ENCODE data around the gene TPD52L2.

Gene TPD52L2

GRCh38 chr20:63881451-63882226 lies 16.6 kb downstream of the TPD52L2 start:
- no peak for DNase-seq

DNA sequence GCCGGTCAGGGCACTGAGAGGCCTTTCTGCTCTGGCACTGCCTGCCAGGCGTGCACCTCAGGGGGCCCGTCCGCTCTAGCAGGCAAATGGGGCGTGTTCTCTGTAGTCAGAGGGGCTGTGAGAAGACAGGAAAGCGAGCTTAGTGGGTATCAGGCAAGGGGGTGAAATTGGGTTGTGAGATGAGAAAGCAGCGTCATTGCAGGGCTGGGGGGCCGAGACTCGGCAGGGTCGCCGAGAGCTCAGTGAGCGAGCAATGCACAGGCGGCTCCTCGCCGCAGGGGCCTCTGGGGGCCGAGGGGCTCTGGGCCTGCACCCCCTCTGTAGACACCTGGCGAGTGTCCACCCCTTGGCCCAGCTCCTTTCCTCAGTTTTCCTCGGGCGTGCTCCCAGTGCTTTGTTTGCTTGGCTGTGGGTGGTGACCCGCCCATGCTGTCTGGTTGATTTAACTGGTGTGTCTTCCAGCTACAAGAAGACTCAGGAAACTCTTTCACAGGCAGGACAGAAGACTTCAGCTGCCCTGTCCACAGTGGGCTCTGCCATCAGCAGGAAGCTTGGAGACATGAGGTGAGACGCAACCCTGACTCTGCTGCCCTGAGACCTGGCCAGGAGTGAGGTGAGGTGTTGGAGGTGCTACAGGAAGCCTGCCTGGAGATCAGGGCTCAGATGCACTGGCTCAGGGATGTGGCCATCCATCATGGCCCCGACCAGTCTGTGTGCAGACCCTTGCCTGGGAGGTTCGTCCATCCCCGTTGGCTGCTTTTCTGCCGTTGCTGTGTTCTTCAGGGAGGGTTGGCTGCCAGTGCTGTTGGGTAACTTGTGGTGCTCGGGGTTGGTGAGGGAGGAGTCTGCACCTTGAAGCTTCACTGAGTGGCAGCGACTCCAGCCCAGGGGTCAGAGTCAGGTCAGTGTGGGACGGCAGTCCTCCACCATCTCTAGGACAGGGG lies 17.5 kb downstream of the TPD52L2 start:
- DNase-seq, result no peak

- DNase-seq, result no peak
Measured at GRCh38 chr20:63883201-63883593, 18.1 kb downstream of the TPD52L2 start.

- DNase-seq, result no peak
Measured at GRCh38 chr20:63884506-63885263, 19.6 kb downstream of the TPD52L2 start.

GRCh38 chr20:63885264-63886053 lies 20.4 kb downstream of the TPD52L2 start:
- DNase-seq, result no peak

DNA sequence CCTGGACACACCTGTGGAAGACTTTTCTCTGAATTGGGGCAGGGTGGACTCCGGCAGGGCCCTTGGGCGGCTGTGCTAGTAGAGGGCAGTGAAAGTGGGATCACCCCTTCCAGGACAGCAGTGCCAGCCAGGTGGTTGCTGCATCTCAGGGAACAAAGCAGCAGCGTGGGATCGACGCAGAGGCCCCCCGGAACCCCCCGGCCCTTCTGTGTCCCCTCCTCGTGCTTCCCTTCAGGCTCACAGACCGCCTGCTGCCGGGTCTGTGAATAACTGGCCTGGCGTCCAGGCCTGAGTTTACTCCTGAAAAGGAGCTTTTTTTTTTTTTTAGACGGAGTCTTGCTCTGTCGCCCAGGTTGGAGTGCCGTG lies 21.0 kb downstream of the TPD52L2 start:
- DNase-seq, result no peak

DNA sequence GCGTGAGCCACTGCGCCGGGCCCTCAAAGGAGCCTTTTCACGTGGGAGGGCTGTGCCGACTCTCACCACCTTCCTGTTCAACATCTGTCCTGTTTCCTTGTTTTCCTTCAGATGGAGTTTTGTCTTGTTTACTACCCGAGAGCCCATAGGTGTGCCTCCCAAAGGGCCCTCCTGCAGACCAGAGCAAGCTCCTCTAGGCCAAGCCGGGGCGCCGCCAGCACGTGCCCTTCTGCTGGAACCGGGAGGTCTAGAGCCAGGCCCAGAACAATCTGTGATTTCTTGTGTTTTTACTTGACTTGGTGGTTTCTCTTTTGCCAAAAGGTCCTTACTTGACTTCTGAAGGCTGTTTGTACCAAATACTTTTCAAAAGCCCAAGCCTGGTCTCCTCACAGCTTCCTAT lies 21.9 kb downstream of the TPD52L2 start:
- no peak for DNase-seq

DNA sequence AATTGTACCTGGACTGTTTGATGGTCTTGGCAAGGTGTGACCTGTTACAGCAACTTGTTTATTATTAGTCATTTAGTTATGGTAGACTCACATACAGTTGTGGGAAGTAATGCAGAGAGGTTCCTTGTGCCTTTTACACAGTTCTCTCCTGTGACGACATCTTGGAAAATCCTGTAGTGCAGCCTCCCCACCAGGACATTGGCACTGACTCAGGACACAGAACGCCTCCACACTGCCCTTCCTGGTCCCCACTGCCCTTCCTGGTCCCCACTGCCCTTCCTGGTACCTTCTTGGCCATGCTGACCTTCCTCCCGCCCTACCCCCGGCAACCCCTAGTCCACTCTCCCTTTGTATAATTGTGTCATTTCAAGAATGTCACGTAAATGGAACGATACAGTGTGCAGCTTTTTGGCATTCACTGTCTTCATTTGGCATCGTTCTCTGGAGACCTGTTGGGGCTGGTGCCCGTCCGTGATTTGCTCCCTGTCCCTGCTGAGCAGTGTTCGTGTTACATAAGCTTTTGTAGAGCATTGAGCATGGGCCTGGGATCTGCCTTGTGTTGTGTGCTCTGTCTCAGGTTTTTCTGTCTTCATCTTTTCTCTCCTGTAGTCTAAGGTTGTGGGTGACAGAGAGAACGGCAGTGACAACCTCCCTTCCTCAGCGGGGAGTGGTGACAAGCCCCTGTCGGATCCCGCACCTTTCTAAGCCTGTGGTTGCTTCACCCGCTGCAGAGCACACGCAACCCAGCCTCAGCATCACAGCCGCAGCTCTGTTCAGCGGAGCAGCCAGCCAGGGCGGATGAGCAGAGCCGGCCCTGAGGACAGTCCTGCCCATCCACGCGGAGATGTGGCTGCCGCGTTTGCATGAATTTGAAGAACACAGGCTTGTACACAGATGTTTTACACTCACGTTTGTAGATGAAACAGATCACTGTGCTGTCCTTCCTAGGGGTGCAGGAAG lies 24.5 kb downstream of the TPD52L2 start:
- DNase-seq, result no peak

- DNase-seq, result no peak
Measured at GRCh38 chr20:63890201-63890576, 25.1 kb downstream of the TPD52L2 start.

DNA sequence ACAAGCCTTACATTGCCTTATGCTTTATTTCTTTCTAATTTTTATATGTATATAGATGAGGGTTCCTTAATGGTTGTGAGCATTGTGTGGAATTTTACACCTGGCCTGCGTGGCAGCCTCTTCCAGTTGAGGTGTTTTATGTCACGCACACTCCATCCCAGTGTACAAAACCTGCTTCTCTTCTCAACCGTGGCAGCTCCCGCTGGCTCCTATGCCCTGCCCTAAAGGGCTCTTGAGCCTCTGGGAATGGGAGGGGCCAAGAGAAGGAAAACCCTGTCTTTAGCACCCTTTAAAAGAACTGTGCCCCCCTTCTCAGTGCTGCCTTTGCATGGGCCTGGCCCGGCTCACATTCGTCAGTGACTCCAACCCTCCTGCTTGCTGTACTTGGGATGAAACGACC lies 25.5 kb downstream of the TPD52L2 start:
- DNase-seq, result no peak

- DNase-seq, result no peak
Measured at GRCh38 chr20:63891061-63892002, 26.3 kb downstream of the TPD52L2 start.

- DNase-seq, result no peak
Measured at GRCh38 chr20:63892402-63892801, 27.3 kb downstream of the TPD52L2 start.

DNA sequence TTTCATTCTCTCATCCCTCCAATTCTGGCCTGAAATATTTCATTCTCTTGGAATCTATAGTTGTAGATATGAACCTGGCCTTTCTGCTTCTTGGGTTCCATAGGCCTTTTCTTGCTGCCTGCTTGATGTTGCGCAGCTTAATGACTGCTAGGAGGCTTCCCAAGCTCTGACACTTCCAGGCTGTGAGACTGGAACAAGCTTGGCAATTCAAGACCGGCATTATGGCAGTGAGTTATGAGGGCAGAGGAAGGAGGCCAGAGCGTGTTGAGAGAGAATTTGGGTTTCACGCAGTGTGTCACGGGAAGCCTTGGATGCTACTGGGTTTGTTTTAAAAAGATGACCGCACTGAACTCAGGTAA lies 28.9 kb downstream of the TPD52L2 start:
- no peak for DNase-seq

- DNase-seq, result peak; percentile 95 to 96
Measured at GRCh38 chr20:63894358-63895201, 29.5 kb downstream of the TPD52L2 start, which contains the start of gene DNAJC5. Gene DNAJC5, plus strand, starts transcription at chr20:63895126. Its CDS starts 33,220 bp downstream, at chr20:63928346.

DNA sequence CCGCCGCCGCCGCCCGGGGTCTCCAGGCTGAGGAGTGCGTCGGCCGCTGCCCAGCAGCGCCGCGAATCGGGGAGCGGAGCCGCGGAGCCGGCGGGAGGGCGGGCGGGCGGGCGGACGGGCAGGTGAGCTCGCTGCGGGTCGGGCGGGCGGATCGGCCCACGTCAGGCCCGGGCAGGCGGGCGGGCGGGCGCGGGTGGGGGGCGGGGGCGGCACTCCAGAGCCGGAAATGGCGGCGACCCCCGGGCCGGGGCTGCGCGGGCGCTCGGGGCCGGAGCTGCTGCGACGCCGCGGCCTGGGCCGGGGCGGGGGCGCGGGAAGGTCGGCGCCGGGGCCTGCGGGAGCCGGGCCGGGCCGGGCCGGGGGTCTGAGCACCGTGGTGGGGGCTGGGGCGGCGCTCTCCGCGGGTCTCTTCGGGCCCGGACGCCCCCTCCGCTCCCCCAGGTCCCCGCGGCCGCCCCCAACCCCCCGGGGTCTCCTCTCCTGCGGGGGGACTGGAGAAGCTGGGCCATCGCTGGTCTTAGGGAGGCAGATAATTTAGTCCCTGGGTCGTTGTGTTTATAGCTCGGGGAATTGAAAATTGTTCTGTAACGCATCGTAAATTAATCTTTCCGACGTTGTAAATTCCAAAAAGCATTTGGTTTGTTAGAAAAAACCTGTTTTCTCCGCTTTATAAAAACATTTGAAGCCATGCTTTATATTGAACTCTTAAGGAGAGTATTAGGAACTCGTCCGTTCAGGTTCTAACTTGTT lies 30.3 kb downstream of the TPD52L2 start:
- no peak for DNase-seq

- DNase-seq, result no peak
Measured at GRCh38 chr20:63895952-63896263, 30.8 kb downstream of the TPD52L2 start.

- DNase-seq, result peak; percentile 39 to 42
Measured at GRCh38 chr20:63896264-63897105, 31.4 kb downstream of the TPD52L2 start.
